Activated CD8-positive, alpha-beta memory T cell treated with anti-CD3 and anti-CD28 coated beads, Interleukin-2, amount 10 ng/mL, durations not matched to agents 7 days and 5 days (primary cell): ENCODE data around the gene CEP112. TPM values are rescaled to one million over a fixed set of nuclear protein-coding genes. Genes with fewer than 3 reads are reported as not detected.

Experiments
- ATAC-seq: fragments of 150-1000 bp; cut with Tn5 transposase; one replicate; pipeline ENCODE4 v1.10.0; 2021; ENCODE audit warnings: moderate library complexity
- CTCF ChIA-PET: fragments of 350-600 bp; sonication (Branson Sonifier 250); formaldehyde crosslinking; loops from one replicate; lab custom pipeline; 2021; ENCODE audit warnings: antibody characterized with exemption; lab: Charles Lee
- DNase-seq: peaks from one replicate; pipeline ENCODE4 v3.0.0-alpha.2; 2020
- H3K27ac Mint-ChIP-seq: one replicate; pipeline ENCODE4 v1.8.0; 2021; ENCODE audit warnings: mild to moderate bottlenecking, mixed read lengths
- H3K27me3 Mint-ChIP-seq: one replicate; pipeline ENCODE4 v1.8.0; 2021; ENCODE audit warnings: mixed read lengths
- H3K36me3 Mint-ChIP-seq: one replicate; pipeline ENCODE4 v1.8.0; 2021; ENCODE audit warnings: mild to moderate bottlenecking, mixed read lengths
- H3K4me1 Mint-ChIP-seq: one replicate; pipeline ENCODE4 v1.8.0; 2021; ENCODE audit warnings: mixed read lengths
- H3K4me3 Mint-ChIP-seq: one replicate; pipeline ENCODE4 v1.8.0; 2021; ENCODE audit warnings: mild to moderate bottlenecking, moderate library complexity, mixed read lengths
- H3K9me3 Mint-ChIP-seq: one replicate; pipeline ENCODE4 v1.8.0; 2022; ENCODE audit warnings: low read depth, mixed read lengths
- total RNA-seq, 2 experiments: library from RNA; stranded (reverse); gene quantifications; one replicate each; pipeline ENCODE4 v1.2.3, GENCODE V29; 2021

Gene CEP112
- total RNA-seq, 2 experiments from 2014 or later = 3.1 to 5.0 TPM

DNA sequence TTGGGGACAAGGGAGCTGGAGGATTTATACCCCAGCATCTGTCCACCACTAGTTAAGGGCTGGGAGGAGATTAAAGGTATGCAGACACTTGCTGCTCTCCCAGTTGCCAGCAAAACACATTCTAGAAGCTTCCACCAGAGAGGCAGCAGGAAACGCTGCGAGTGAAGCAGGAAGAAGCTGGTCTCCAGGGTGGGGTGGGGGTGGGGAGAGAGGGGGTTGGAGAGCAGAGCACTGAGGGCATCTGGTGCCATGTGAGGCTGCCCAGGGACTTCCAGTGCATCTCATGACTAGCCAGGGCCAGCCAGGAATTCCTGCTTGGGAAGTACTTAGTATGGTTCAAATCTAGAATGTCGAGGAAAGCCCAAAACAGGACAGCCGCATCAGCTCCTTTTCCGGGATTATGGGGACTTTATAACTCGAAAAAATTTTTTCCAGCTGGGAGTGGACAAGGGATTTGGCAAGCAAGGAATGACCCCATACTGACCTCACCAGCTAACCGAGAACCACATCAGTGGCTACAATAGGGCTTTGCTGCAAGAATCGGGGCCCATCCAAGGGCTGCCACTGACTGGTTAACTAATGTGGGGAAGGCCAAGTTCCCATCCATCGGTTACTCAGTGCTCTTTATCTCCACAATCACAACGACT lies 604.3 kb downstream of the CEP112 start:
- H3K27me3 Mint-ChIP-seq = peaks cover 2% of the 10 kb centered on the region
- peaks cover 5% of the 10 kb centered on the region for H3K4me1 Mint-ChIP-seq
- H3K27ac Mint-ChIP-seq = no peak overlapping the region
- no peaks in the 10 kb centered on the region for H3K36me3 Mint-ChIP-seq
- CTCF ChIA-PET = no interaction called here
- ATAC-seq = no peak
- no peak overlapping the region for H3K4me3 Mint-ChIP-seq
- no peak for DNase-seq
- H3K9me3 Mint-ChIP-seq = no peaks in the 10 kb centered on the region

DNA sequence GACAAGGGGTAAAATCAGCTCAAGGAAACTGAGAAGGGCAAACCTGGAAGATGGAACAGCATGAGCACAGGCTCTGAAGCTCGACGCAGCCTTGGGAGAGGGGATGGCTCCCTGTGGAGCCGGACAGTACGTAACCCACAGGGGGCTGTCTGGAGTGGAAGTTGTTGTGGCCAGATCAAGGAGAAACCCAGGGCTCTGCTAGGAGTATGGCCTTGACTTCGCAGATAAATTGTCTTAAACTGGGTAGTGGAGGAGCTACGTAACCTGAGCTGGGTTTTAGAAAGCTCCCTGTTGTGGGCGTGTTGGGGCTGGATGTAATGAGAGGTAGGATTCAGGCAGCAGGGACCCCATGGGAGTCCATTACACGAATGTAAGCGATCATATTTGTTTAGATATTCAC lies 605.0 kb downstream of the CEP112 start:
- Mint-ChIP-seq H3K9me3 (no peaks in the 10 kb centered on the region), H3K4me1 (peaks cover 5% of the 10 kb centered on the region), H3K4me3 (no peak overlapping the region), H3K36me3 (no peaks in the 10 kb centered on the region), H3K27ac (no peak overlapping the region), H3K27me3 (no peaks in the 10 kb centered on the region)
- ATAC-seq (no peak), DNase-seq (no peak)
- CTCF ChIA-PET = no interaction called here

Other genes starting within 250 kb of the CEP112 start
- not detected for gene APOH, start 37.3 kb upstream of the CEP112 start, total RNA-seq
- gene PRKCA, start 110.5 kb upstream of the CEP112 start, total RNA-seq = 10 to 100 TPM; 63.1 to 68.9 TPM